ENCODE measurements around the gene COL23A1.

Gene COL23A1

DNA sequence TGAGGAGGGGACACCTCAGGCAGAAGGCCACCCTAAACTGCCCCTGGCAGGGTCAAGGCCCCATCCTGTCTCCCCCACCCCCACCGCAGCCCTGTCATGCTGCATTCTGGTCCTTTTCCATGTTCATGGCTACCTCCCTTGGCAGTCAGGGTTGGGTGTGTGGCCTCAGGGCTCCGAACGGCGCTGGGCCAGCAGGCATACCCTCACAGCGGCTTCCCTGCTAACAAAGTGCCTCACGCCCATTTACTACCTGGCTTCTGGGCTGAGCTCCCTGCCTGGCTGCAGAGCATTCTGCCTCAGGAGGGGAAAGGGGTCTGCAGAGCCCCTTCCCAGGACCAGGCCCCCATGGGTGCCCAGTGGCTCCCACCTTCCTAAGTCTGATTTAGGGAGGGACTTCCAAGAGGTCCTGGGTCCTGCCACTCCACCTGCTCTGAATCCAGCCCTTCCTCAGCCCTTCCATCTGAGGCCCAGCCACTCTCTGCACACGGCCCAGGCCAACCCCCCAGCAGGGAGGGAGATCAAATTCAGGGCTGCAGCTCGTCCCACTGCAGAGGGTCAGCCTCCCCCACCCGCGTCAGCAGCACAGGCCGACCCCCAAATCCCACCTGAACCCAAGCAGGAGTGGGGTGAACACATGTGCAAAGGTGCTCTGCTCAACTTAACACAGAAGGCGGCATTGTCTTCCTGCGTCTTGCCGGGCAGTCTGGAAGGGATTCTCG is 241.7 kb downstream of the COL23A1 start:
- TF ChIP-seq, protein P1, sequence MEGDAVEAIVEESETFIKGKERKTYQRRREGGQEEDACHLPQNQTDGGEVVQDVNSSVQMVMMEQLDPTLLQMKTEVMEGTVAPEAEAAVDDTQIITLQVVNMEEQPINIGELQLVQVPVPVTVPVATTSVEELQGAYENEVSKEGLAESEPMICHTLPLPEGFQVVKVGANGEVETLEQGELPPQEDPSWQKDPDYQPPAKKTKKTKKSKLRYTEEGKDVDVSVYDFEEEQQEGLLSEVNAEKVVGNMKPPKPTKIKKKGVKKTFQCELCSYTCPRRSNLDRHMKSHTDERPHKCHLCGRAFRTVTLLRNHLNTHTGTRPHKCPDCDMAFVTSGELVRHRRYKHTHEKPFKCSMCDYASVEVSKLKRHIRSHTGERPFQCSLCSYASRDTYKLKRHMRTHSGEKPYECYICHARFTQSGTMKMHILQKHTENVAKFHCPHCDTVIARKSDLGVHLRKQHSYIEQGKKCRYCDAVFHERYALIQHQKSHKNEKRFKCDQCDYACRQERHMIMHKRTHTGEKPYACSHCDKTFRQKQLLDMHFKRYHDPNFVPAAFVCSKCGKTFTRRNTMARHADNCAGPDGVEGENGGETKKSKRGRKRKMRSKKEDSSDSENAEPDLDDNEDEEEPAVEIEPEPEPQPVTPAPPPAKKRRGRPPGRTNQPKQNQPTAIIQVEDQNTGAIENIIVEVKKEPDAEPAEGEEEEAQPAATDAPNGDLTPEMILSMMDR (conservative IDR thresholded peaks at IDR 0.05; ENCODE audit: low read depth, low read length), result no peak
- no peak overlapping the region for H3K4me3 ChIP-seq (ENCODE audit: low read length)
- no peak for DNase-seq (ENCODE audit: low read depth)

DNA sequence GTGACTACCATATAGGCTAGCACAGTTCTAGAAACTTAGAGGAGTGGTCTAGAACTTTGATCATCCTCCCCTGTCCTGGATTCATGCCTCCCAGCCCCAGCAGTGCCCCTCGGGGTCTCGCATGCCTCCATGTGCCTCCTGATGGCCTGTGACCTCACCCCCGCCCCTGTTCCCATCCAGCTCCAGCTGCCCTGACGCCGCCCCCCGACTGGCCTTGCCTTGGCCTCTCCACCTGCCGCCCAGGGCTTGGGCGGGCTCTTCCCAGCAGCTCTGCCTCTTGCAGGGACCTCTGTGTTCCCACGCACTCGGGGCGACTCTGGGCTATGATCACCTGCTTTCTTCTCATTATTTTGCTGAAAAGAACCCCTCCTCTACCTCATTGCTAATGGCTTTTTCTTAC is 242.2 kb downstream of the COL23A1 start:
- no peak for DNase-seq (ENCODE audit: low read depth)
- H3K4me3 ChIP-seq (ENCODE audit: low read length), result no peak overlapping the region
- TF ChIP-seq, protein P1 (conservative IDR thresholded peaks at IDR 0.05; ENCODE audit: low read depth, low read length), result no peak

DNA sequence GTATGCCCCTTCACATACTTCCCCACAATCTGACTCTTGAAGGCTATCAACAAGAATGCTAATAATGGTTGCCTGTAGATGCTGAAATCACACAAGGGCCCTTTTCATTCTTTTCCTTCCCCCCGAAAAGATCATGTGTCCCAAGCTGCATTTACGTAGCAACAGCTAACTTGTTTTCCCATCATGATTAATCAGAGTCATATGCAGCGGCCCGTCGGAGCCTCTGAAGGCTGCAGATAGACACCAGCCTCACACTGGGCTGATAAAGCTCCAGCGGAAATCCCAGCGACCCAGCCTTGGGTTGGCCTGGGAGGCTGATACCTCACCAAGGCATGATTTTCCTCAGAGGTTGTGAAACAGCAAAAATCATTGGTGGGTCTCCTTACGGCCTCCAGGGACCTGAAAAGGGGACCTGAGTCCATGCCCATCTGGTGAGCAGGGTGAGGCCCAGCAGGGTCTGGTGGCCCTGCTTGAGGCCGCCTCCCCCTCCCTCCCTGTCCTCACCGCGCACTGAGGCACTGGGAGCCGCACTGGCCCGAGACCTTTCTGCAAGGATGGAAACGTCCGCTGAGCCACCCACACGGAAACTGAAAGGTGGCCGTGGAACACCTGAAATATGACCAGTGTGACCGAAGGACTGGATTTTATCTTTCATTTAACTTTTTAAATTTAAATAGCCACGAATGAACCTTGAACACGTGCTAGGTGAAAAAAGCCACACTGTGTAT is 243.4 kb downstream of the COL23A1 start:
- DNase-seq (ENCODE audit: low read depth), result no peak
- no peak overlapping the region for H3K4me3 ChIP-seq (ENCODE audit: low read length)
- TF ChIP-seq, protein P1 (conservative IDR thresholded peaks at IDR 0.05; ENCODE audit: low read depth, low read length), result no peak

DNA sequence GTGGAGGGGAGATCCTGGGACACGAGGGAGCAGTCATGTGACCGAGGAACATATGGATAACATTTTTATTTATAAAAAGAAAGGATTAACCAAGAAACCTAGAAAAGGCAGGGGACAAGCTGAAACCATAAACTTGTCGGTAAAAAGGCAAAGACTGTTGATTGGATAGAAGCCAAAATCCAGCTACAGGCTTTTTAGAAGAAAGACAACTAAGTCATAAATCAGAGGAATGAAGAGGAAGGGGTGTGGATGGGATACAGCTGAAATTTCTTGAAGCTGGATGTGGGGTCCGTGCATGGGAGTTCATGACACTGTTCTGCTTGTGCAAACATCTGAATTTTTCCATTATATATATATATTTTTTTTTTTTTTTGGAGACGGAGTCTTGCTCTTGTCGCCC is 246.9 kb downstream of the COL23A1 start:
- no peak for DNase-seq (ENCODE audit: low read depth)
- no peak overlapping the region for H3K4me3 ChIP-seq (ENCODE audit: low read length)
- TF ChIP-seq, protein P1 (conservative IDR thresholded peaks at IDR 0.05; ENCODE audit: low read depth, low read length), result no peak

DNA sequence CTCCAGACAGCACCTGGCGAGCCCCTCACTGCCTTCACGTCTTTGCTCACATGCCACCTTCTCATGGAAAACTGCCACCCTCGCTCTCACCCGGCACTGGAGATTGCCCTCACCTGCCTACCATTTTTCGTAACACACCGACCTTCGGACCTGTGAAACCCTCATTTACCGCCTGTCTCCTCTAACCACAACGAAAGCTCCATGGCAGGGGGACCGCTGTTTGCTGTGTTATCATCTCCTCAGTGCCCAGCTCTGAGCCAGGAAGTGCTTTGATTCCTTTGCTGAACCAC is 248.4 kb downstream of the COL23A1 start:
- TF ChIP-seq, protein P1 (conservative IDR thresholded peaks at IDR 0.05; ENCODE audit: low read depth, low read length), result no peak
- no peak for DNase-seq (ENCODE audit: low read depth)

DNA sequence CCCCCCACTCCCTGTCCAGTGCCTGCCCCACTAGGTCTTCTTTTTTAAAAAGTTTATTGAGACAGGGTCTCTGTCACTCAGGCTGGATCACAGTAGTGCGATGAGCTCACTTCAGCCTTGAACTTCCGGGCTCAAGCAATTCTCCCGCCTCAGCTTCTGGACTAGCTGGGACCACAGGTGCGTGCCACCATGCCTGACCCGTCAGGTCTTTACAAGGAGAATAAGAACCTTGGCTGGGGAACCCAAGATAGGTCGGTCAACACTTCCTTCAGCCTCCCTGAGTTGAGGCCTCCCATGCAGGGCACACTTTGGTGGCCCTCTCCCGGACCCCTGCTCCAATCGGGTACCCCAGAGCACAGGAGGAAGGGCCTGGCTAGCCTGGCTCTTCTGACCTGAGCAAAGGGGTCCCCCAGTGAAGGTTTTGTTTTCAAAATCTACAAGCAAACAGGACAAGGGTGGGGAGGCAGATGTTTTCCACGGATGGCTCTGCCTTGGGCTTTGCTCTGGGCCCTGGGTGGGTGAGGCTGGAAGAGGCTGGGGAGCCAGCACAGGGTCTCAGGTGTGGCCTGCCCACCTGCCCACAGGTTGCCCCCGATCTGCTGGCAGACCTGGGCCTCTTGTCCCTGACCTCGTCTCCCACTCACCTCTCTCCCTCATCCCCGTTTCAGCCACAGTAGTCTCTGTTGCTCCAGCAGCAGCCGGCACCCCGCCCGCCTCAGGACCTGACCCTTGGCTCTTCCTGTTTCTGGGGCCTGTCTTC is 248.9 kb downstream of the COL23A1 start:
- DNase-seq (ENCODE audit: low read depth), result no peak

More for the DNA sequence above, 248.4 kb downstream of the COL23A1 start:
- no peak overlapping the region for H3K4me3 ChIP-seq (ENCODE audit: low read length)

More for the DNA sequence above, 248.9 kb downstream of the COL23A1 start:
- TF ChIP-seq, protein P1 (conservative IDR thresholded peaks at IDR 0.05; ENCODE audit: low read depth, low read length), result no peak
- no peak overlapping the region for H3K4me3 ChIP-seq (ENCODE audit: low read length)
